Suprapubic skin (tissue), 4 donors: ENCODE data around the gene NEURL1.

Source experiments
- CTCF ChIP-seq, 2 donors: fragments of 200-600 bp in 1 of 2; fragments of 450-650 bp in 1 of 2; sonication (generic) in 1 of 2; IDR thresholded peaks; one replicate each; pipeline ENCODE4 v1.5.1; 2016 to 2019; ENCODE audit warnings: antibody characterized with exemption in 2 of 2, mild to moderate bottlenecking in 1 of 2, moderate library complexity in 1 of 2
- EP300 ChIP-seq: sonication (generic); formaldehyde crosslinking; IDR thresholded peaks from one replicate; pipeline ENCODE4 v1.6.1; 2017; ENCODE audit warnings: antibody characterized with exemption
- POLR2AphosphoS5 ChIP-seq, 3 donors: sonication (generic); formaldehyde crosslinking; IDR thresholded peaks; one replicate each; pipeline ENCODE4 v1.6.1; 2017; ENCODE audit warnings: antibody characterized with exemption in 3 of 3

GRCh38 chr10:103612462-103613365 is 119.2 kb downstream of the NEURL1 start:
- TF ChIP-seq CTCF (IDR thresholded peaks at IDR 0.05) (no peak), EP300 (no peak), POLR2AphosphoS5 (IDR thresholded peaks at IDR 0.05) (no peak)
